HG03095 (cell line): ENCODE data around the gene PTP4A2.
"Not testable (repeated sequence)": the region's sequence is repeated elsewhere in the genome, so short reads cannot be mapped to it uniquely, and the experiment has no call there.

ENCODE experiments used
- ATAC-seq: cut with Tn5 transposase; IDR thresholded peaks from one replicate; pipeline ENCODE4 v1.9.1; 2021; ENCODE audit warnings: moderate library complexity; ENCODE audit not compliant: unreplicated experiment

The PTP4A2 gene

DNA sequence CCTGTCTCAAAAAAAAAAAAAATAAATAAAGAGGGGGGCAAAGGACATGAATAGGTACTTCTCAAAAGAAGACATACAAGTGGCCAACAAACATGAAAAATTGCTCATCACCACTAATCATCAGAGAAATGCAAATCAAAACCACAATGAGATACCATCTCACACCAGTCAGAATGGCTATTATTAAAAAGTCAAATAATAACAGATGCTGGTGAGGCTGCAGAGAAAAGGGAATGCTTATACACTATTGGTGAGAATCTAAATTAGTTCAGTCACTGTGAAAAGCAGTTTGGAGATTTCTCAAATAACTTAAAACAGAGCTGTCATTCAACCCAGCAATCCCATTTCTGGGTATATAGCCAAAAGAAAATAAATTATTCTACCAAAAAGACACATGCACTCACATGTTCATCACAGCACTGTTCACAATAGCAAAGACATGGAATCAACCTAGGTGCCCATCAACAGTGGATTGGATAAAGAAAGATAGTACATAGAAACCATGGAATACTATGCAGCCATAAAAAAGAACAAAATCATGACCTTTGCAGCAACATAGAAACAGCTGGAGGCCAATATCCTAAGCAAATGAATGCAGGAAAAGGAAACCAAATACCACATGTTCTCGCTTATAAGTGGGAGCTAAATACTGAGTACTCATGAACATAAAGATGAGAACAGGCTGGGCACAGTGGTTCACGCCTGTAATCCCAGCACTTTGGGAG lies 42.5 kb downstream of the PTP4A2 start:
- ATAC-seq, result not testable (repeated sequence)

DNA sequence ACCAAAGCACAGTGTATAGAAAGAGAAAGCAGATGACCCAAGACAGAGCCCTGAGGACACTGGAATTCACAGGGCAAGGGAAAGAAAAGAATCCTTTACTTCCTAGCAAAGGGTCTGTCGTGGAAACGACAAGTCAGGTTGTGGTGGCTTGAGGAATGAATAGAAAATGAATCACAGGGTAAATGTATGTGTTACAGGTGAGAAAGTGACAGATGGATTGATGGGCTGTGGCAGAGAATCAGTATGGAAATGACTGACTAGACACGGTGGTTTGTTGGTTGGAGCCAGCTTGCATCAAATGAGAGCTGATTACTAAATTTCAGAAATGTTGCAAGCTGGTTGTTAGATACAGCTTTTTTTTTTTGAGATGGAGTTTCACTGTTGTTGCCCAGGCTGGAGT lies 46.9 kb downstream of the PTP4A2 start:
- ATAC-seq, result no peak

DNA sequence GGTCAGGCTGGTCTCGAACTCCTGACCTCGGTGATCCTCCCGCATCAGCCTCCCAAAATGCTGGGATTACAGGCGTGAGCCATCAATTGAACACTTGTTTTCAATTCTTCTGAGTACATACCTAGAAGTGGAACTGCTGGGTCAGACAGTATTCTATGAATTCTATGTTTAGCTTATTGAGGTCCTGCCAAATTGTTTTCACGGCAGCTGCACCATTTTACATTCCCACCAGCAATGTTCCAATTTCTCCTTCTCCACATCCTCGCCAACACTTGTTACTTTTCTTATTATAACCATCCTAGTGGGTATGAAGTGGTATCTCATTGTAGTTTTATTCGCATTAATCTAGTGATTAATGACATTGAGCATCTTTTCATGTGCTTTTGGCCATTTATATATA lies 49.9 kb downstream of the PTP4A2 start:
- ATAC-seq, result no peak

DNA sequence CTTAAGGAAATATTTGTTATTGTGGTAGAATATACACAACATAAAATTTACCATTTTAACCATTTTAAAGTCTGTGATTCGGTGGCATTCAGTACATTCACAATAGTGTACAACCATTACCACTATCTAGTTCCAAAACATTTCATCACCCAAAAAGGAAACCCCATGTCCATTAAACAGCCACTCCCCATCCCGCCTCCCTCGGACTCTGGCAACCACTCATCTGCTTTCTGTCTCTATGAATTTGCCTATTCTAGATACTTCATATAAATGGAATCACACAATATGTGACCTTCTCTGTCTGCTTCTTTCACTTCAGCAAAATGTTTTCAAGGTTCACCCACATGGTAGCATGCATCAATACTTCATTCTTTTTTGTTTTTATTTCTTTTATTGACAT lies 51.3 kb downstream of the PTP4A2 start:
- ATAC-seq, result no peak

DNA sequence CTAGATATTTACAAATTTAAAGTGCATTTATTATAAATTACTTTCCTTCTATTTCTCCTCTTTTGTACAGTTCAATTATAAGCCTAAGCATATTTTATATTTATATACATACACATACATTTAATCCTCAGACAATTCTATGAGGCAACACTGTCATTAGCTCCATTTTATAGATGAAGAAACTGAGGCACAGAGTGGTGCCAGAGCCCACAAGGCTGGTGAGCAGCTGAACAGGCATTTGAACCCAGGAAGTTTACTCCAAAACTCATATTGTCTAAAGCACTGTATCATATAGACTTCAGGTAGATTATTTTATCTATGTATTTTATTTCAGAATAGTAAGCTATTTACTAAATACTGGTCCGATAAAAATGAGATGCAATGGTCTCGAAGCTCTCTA lies 52.3 kb downstream of the PTP4A2 start:
- ATAC-seq, result no peak

DNA sequence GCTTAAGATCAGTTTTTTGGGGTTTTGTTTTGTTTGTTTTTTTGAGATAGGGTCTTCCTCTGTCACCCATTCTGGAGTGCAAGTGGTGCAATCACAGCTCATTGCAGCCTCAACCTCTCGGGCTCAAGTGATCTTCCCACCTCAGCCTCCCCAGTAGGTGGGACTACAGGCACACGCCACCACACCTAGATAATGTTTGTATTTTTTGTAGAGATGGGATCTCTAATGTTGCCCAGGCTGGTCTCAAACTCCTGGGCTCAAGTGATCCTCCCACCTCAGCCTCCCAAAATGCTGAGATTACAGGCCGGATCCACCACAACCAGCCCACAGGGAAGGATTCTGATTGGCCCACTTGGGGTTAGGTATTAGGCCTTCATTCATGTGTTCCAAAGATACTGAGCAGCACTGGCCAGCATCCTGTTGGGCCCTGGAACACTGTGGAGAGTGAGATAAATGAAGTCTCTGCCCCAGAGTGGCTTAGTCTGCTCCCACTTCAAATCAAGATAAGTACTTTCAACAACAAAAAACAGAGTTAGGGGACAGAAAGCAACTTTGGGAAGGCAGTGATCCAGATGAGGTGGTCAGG lies 54.7 kb downstream of the PTP4A2 start:
- no peak for ATAC-seq

DNA sequence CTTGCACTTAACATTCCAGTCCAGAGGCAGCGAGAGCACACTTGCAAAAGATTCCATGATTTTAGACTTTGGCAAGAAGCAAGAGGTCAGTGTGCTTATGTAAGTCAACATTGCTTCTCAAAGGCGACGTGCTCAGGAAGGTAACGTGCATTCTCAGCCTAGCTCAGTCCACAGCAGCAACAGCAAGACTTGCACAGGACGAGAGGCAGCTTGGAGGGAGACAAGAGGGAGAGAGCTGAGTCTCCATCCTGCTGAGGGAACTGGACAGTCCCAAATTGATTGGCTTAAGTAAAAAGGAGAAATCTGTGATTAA lies 56.5 kb downstream of the PTP4A2 start:
- ATAC-seq, result no peak

DNA sequence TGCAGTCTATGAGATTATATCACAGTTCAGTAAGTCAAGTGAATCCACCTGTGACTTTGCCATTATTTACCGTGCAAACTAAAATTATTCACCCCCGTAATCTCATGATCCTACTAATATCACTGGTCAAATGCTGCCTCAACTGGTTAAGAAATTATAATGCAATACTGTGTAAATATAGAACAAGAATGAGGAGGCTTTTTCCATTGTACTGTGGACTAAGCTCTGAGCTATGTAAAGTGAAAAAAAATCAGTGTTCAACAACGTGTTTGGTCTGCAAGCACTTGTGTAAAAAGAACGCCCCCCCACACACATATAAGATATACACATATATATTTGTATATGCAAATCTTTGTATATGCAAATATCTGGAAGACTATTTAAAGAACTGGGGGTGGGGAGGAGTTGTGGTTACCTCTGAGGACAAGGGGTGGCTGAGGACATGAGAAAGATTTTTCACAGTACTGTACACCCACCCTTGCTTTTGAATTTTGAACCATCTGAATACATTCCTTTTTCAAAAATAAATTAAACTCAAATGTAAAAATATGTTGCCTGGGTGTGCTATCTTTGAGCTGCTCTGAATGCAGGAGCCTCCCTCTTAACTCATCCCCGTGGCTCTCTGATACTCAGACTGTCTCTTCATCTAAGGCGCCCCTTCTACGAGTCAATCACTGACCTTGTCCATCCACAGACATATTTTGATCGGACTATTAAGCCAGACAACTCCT lies 57.0 kb downstream of the PTP4A2 start:
- ATAC-seq, result no peak

DNA sequence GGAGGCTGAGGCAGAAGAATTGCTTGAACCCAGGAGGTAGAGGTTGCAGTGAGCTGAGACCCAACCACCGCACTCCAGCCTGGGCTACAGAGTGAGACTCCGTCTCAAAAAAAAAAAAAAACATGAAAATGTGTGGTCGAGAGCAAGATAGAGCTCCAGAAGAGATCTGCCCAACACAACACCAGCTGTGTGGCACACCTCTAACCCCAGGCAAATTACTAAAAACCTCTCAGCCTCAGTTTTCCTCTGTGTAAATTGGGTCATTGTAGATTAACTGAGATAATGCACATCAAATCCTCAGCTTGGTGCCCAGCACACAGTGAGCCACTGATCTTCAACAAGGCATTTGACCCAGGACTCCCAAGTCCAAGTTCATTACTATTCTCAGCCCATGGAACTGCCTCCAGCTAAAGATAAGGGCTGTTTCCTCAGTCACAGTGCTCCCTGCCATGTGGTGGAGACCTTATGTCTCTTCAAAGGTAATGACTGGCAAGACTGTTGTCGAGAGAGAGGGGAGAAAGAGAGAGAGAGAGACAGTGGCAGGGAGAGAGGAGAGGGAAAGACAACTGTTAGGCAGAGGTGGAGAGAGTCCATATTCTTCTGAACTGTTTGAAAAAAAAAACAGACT lies 58.1 kb downstream of the PTP4A2 start:
- no peak for ATAC-seq

DNA sequence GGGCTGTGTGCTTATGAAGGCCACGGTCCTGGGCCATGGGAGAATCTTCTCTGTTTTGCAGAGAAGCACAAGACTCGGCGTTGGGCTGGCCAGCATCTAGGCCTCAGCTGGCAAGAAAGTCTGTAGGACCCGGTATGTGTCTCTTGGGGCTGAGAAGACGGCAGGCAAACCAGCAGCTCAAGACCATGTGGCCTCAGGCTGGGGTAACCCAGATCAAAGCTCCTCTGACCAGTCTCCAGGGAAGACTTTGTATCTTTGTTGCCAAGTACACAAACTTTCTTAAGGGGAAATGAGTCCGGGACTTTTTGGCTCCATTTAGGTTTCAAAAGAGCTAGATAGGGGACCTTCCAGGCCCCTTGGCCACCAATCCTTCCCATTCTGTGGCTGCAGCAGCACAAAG lies 60.1 kb downstream of the PTP4A2 start:
- ATAC-seq, result no peak

DNA sequence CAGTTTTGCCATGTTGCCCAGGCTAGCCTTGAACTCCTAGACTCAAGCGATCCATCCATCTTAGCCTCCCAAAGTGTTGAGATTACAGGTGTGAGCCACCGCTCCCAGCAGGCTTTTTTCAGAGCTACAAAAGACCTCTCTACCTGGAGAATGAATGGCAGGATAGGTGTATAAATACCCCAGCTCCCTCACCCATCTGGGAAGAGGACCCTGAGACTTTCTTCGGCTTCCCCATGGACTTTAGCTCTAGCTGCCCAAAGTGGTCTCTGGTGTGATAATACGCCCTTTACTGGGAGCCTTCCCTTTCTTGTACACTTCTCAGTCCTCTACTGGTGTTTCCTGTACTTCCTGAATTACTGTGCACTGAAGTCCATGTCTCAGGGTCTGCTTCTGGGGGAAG lies 60.6 kb downstream of the PTP4A2 start:
- no peak for ATAC-seq

DNA sequence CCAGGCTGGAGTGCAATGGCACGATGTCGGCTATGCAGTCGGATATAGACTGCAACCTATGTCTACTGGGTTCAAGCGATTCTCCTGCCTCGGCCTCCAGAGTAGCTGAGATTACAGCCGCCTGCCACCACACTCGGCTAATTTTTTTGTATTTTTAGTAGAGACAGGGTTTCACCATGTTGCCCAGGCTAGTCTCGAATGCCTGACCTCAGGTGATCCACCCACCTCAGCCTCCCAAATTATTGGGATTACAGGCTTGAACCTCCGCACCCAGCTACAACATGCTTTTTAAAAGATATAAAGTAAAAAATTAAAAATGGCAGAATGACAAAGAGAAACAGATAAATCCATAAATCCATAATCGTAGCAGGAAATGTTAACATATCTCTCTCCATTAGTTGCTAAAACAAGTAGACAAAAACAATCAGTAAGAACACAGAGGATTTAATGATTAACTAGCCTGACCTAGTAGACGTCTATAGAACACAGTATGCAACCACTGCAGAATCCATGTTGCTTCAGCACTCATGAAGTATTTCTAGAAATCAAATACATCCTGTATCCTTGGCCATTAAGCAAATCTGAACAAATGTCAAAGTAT lies 62.4 kb downstream of the PTP4A2 start:
- ATAC-seq, result no peak

DNA sequence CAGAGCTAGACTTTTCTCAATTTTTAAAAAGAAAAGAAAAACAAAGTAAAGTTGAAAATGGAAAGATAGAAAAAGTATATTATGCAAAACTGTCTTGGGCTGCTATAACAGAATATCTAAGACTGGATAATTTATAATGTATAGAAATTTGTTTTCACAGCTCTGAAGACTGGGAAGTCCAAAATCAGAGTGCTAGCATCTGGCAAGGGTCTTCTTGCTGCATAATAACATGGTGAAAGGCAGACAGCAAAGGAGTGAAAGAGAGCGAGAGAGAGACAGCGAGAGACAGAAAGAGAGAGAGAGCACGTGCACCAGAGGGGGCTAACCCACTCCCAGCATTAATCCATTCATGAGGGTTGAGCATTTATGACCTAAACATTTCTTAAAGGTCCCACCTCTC lies 63.2 kb downstream of the PTP4A2 start:
- no peak for ATAC-seq

DNA sequence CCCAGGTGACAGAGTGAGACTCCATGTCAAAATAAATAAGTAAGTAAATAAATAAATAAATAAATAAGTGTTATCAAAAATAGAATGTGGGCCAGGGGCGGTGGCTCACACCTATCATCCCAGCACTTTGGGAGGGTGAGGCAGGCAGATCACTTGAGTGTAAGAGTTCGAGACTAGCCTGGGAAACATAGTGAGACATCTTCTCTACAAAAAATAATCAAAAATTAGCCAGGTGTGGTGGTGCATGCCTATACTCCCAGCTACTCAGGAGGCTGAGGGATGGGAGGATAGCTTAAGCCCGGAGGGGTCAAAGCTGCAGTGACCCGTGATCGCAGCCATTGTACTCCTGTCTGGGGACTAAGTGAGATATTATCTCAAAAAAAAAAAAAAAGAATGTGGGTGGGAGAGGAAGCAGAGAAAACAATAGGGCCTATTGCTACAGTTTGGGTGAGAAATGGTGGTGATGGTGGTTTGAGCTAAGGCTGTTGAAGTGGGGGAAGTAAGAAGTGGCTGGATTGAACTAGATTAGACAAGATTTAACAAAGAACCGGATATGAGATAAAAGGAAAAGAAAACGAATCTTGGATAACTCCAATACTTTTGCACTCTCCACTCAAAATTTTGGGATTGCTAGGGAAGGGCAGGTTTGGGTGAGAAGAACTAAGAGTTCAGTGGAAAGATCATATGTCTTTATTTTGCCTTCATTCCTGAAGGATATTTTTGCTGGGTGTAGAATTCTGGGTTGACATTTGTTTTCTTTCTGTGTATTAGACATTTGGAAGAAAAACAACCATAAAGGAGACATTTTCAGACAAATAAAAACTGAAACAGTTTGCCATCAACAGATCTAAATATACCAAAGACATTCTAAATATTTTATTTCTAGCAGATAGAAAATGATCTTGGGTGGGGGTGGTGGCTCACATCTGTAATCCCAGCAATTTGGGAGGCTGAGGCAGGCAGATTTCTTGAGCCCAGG lies 65.2 kb downstream of the PTP4A2 start:
- ATAC-seq, result no peak

DNA sequence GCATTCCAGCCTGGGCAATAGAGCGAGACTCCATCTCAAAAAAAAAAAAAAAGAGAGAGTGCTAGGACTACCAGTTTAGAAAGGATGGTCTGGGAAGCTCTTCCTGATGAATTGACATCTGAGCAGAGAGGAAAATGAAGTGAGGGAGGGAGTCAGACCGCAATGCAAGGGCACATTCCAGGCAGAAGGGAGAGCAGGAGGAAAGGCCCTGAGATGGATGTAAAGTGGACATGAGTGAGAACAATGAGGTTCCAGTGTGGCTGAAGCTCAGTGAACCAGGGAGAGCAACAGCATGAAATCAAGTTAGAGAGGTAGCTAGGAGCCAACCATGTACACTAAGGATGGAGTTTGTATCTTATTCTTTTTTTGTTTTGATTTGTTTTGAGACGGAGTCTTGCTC lies 66.5 kb downstream of the PTP4A2 start:
- ATAC-seq, result no peak

DNA sequence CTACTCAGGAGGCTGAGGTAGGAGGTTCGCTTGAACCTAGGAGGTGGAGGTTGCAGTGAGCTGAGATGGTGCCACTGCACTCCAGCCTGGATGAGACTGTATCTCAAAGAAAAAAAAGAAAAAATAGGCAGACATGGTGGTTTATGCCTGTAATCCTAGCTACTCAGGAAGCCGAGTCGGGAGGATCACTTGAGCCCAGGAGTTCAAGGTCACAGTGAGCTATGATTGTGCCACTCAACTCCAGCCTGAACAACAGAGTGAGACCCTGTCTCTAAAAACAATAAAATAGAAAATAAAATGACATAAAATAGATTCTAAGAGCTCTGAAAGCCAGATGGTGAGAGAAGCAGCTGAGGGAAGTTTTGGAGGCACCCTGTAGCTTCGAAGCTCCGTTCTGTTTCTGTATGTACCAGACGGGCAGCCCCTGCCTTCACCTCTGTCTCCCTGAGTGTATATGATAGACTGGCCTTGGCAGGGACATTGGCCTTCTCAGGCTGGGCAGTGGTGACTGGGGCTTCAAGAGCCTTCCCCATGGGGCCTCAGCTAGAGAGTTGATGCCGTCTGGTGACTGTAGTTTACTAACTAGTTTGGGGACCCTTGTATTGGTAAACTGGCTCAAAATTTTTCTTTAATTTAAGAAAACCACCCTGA lies 68.0 kb downstream of the PTP4A2 start:
- ATAC-seq, result no peak

DNA sequence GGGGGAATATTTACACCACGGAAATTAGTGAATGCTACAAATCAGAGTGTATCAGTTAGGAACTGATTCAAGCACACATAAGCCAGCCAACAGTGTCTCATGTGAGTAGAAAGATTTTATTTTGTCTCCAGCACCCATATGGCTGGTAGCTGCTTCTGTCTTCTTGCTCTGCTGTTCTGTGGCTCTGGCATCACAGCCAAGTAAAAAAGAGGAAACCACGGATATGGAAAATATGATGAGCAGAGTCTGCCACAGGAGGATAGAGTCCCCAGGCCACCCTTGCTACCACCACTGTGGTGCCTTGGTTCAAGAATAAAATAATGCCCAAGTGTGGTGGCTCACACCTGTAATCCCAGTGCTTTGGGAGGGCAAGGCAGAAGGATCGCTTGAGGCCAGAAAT lies 68.7 kb downstream of the PTP4A2 start:
- ATAC-seq, result no peak

DNA sequence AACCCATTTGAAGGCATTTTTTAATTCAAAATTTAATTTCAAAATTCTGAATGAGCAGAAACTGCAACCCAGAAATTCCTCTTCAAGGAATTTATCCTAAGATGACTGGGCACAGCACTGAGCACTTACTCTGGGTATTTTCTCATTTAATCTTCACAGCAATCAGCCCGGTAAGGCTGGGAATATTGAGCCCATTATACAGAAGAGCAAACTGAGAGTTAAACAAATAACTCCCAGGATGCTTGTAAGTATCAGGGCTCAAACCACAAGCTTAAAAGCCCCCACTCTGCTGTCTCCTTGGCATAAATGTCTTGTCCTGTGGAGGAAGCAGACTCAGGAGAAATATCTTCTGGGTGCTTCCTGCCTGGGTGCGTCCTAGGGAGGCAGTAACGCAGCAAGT lies 69.3 kb downstream of the PTP4A2 start:
- ATAC-seq, result no peak

DNA sequence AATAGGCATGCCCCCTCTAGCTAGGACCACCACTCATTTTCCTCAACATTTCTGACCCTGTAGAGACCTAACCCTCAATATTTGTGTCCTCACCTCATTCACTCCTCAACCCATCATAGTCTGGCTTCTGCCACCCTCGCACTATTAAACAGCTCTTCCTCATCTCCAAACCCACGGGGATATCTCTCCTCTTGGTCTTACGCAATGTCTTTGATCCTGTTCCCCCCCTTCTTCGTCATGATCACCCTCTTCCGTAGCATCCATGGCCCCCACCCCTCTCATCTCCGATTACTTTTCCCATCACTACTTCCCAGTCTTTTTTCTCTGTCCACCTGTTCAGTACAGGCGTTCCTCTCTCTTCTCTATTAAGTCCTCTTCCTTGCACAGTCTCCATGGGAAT lies 70.6 kb downstream of the PTP4A2 start:
- no peak for ATAC-seq

DNA sequence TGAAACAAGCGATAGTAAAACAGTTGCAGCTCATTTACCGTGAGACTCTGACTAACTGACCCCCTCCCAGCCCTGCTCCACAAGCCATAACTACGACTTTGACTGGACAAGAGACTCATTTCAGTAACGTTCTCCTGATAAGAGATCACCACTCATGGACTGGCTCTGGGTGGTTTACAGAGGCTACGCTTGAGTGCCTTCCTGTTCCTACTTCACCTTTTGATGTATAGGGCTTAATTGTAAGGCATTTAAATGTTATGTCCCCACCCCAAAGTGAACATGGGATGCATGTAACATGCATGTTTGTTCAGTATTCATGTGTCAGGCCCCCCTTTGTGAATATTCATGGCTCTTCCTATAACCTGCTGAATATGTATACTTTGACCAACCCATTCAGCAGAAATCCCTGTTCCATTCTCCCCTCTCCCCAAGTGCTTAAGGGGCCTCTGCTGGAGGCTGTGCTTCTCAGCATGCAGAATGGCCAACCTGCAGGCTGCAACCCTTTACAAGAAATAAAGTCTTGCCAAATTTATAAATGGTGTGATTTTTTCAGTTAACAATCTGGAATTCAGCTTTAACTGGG lies 71.6 kb downstream of the PTP4A2 start:
- no peak for ATAC-seq
